ENCODE measurements around the gene PLBD2.

PLBD2 gene

DNA sequence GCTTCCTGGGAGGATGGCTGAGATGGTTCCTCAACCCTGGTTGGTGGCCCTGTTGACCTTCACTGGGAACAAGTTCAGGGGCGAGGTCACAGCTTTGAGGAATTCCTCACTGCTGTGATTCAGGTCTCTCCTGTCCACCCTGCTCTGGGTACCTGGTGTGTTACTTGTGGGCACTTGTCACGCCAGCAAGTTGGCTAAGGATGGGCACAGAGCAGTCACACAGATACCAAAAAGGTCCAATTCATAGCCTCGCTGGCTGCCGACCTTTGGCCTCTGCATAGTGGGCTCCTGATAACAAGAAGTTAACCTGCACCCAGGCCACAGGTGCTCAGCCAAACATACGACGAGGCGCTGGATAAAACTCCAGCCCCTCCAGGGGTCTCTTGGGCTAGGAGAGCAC, 34.1 kb downstream of the PLBD2 start:
- in situ Hi-C loops (cut with HindIII; ENCODE audit: low sequenced_read_pairs): no loop called here

DNA sequence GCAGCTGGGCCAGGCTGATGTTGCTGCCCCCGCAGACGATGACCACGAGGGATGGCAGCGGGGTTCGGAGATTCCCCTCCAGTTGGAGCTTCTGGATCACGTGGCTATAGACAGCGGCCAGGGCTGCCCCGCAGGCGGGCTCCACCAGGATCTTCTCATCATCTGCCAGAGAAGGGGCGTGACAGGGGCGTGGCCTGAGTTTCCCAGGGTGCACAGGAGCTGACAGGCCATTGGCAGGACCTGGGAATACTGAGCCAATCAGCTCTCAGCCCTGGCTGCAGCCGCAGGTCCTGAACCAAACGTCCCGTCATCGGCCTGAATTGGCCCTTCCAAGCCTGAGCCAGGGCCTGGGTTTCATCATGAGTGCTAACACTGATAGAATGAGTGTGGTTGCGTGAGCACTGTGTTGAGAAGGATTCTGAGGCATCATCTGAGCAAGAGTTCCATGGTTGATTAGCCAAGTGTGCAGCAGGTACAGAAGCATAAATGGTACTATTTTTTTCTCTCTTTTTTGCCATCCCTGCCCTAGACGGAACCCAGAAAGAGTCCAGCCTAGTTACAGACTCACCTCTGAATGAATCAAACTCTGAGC, 34.7 kb downstream of the PLBD2 start:
- in situ Hi-C loops (cut with HindIII; ENCODE audit: low sequenced_read_pairs): no loop called here

DNA sequence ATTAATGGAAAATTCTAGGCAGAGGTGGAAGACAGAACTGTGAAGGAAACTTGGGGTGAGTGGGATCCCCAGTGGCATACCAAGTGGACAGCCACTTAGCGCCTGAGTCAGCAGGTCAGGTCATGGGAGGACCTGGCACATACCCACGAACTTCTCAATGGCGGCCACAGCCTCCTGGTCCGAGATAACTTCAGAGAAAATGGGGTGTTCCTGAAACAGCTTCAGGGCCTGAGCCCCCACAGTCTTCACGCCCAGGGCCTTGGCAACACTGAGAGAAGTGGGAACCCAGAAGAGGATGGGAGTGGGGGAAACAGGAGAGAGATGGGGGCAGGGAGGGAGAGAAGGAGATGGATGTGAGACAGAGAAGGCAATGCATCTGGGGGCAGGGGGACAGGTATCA, 35.4 kb downstream of the PLBD2 start:
- in situ Hi-C loops (cut with HindIII; ENCODE audit: low sequenced_read_pairs): no loop called here

DNA sequence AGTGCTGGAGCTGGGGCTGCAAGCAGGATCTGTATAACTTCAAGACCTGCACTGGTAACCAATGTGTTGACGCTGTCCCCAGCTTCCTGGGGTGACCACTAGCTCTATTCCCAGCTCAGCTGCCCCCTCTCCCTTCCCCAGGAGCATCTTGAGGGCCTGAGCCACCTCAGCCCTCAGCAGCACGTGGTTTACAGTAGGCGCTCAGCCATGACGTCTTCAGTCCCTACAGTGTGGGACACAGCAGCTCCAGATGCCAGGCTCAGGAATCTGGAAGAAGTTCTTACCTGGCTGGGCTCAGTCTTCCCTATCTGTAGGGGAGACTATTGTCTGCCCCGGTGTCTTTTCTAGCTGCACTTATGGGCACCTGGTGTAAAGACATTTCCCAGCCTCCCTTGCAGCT, 36.7 kb downstream of the PLBD2 start:
- in situ Hi-C loops (cut with HindIII; ENCODE audit: low sequenced_read_pairs): no loop called here

DNA sequence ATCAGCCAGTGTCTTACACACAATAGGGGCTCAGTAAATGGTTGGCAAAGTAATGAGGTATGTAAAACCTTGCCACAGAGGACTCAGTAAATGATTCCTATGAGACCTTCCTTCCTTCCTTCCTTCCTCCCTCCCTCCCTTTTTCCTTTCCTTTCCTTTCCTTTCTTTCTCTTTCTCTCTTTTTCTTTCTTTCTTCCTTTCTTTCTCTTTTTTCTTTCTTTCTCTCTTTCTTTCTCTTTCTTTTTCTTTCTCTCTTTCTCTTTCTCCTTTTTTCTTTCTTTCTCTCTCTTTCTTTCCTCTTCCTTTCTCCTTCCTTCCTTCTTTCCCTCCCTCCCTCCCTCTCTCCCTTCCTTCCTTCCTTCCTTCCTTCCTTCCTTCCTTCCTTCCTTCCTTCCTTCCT, 37.8 kb downstream of the PLBD2 start:
- in situ Hi-C loops (cut with HindIII; ENCODE audit: low sequenced_read_pairs): no loop called here

DNA sequence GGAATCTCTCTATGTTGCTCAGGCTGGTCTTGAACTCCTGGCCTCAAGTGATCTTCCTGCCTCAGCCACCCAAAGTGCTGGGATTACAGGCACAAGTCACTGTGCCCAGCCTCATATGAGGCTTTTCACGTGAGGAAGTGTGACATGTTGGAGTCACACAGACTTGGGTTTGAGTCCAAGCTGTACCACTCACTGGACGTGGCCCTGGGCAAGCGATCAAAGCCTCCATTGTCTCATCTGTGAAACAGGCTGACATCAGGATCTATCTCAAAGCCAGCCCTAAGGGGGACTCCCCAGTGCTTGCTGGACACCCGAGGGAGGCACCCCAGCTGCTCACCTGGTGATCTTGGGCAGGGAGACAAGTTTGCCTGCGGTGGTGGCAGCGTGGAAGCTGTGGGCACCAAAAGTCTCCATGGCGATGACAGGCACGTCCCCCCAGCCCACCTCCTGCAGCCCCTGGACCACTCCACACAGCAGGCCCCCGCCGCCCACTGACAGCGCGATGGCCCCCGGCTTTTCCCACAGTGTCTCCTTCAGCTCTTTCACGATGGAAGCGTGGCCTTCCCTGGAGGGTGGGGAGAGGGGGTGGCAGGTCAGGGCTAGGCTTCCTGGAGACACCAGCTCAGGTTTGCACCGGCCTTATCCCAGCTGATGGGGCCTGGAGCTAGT, 38.6 kb downstream of the PLBD2 start:
- in situ Hi-C loops (cut with HindIII; ENCODE audit: low sequenced_read_pairs): no loop called here

DNA sequence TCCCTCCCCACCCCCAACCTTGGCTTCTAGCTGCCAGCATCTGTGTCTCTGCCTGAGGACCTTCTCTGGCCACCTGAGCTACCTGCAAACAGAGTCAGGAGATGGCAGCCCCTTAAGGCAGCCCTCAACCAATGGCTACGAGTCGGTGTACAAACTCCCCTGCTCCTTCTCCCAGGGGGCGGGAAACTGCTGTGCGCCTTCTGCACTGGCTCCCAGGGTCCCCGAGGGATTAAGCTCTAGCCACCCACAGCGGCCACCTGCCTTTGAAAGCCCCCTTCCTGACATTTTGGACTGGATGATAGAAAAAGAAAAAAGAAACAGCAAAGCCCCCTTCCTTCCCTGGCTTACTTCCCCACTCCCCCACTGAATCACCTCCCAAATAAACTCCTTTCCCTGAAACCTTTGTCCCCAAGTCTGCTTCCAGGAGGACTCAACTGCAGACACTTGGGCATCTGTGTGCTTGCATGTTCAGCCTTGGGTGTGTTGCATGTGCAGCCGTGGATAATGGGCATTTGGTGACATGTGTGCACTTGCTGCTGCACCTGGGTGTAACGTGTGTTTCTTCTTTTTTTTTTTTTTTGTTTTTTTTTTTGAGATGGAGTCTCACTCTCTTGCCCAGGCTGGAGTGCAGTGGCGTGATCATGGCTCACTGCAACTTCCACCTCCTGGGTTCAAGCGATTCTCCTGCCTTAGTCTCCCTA, 39.3 kb downstream of the PLBD2 start:
- in situ Hi-C loops (cut with HindIII; ENCODE audit: low sequenced_read_pairs): no loop called here

DNA sequence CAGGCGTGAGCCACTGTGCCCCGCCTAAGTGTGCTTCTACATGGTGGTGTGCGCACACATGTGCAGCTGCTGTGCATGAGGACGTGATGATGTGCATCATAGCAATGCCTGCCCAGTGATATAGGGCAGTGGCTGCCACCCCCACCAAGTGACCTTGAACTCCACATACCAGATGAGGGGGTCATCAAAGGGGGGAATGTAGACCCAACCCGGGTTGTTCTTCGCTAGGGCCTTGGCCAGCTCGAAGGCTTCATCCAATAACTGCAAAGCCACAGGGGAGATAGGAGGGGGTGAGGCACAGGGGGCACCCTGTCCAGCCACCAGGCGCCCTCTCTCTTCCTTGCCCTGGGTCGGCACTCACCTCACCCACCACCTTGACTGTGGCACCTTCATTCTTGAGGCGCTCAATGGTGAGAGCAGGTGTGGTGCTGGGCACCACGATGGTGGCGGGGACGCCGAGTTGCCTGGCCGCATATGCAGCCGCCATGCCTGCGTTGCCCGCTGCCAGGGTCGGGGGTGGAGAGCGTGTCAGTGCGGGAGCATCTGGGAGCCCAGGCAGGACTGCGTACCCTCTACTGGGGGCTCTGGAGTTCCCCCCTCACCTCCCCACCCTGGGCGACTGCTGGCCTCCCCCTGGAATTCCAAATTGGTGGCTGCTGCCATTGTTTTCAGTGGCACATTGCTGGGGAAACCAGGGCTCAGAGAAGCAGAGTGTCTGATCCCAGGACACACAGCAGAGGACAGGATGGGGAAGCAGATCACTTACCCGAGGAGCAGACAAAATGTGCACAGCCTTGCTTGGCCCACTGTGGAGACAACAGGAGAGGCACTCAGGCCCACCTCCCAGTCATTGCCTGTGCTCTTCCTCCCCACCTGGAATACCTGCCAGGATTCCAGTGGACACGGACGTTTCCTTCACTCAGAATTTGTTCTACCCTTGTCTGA, 40.2 kb downstream of the PLBD2 start:
- in situ Hi-C loops (cut with HindIII; ENCODE audit: low sequenced_read_pairs): no loop called here

DNA sequence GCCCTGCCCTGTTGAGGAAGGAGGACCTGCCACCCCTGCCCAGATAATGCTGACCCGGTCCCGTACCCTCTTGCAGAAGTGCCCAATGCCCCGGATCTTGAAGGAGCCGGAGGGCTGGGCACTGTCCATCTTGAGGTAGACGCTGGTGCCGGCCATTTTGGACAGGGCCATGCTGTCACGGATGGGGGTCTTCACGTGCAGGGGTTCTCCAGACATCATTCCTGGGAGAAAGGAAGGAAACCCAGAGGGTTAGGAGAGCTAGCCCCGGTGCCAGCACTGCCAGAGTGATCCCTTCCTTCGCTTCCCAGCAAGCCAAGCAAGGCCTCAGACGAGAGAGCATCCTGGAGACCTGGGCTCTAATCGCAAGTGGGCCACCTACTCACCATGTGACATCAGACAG, 41.1 kb downstream of the PLBD2 start:
- in situ Hi-C loops (cut with HindIII; ENCODE audit: low sequenced_read_pairs): no loop called here

DNA sequence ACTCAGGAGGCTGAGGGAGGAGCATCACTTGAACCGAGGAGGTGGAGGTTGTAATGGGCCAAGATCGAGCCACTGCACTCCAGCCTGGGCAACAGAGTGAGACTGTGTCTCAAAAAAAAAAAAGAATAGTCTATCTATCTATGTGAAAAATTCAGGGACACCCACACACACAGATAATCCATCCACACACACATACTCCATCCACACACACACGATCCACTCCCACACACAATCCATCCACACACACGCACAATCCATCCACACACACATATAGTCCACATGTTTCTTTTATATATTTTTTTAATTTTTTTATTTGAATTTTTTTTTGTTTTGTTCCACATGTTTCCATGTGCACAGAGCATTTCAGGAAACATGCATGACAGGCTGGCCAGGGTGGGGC, 42.0 kb downstream of the PLBD2 start:
- in situ Hi-C loops (cut with HindIII; ENCODE audit: low sequenced_read_pairs): no loop called here

DNA sequence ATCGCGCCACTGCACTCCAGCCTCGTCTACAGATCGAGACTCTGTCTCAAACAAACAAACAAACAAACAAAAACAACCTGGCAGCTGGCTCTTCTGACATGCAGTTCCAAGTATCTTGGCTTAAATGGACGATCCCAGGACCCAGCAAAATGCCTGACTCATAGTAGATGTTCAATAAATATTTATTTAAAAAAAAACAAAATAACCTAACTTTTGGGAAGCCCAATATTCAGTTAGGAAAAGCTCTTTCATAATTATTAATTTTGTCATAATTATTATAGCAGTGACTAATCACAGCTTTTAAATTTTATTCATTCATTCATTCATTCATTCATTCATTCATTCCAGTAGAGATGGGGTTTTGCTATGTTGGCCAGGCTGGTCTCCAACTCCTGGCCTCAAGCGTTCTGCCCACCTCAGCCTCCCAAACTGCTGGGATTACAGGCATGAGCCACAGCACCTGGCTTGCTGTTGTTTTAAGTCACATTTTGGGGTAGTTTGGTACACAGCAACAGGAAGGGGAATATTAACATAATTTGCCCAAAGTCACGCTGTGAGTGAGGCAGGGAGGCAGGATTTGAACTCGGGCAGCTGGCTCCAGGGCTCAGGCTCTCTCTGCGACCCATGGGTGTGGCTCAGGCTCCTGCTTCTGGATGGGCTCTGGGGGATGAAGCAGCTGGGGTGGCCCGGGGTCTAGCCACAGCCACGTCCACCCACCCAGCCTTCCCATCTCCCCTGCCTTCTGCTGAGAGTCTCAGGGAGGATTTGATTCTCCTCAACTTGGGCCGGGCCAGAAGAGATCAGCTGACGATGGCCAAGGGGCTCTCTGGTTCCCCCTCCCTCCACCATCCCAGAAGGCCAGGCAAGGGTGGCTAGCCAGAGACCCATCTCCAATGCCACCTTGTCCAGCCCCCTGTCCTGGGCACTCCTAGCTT, 42.9 kb downstream of the PLBD2 start:
- in situ Hi-C loops (cut with HindIII; ENCODE audit: low sequenced_read_pairs): no loop called here

DNA sequence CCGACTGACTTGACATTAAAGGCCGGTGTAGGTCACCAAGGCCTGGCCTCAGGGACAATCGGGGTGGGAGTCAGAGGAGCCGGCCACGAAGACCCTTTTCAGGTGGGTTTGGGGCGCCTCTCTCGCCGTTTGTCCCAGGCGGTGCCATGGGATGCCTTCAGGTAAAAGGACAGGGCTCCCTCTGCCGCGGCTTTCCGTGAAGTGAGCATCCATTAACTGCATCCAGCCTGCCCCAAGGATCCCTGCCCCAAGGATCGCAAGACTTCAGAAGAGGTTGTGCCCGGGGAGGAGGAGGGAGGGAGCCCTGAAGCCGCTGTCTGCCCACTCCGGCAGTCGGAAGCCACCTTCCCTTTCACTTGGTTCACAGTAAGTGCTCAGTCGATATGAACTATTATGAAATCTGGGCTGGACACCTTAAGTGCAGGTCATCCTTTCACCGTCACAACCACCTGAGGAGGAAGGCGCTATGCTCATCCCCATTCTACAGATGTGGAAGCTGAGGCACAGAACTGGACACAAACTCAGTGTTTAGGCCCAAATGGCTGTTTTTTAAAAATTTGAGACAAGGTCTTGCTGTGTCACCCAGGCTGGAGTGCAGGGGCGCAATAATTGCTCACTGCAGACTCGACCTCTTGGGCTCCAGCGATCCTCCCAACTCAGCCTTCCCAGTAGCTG, 44.3 kb downstream of the PLBD2 start:
- in situ Hi-C loops (cut with HindIII; ENCODE audit: low sequenced_read_pairs): no loop called here

DNA sequence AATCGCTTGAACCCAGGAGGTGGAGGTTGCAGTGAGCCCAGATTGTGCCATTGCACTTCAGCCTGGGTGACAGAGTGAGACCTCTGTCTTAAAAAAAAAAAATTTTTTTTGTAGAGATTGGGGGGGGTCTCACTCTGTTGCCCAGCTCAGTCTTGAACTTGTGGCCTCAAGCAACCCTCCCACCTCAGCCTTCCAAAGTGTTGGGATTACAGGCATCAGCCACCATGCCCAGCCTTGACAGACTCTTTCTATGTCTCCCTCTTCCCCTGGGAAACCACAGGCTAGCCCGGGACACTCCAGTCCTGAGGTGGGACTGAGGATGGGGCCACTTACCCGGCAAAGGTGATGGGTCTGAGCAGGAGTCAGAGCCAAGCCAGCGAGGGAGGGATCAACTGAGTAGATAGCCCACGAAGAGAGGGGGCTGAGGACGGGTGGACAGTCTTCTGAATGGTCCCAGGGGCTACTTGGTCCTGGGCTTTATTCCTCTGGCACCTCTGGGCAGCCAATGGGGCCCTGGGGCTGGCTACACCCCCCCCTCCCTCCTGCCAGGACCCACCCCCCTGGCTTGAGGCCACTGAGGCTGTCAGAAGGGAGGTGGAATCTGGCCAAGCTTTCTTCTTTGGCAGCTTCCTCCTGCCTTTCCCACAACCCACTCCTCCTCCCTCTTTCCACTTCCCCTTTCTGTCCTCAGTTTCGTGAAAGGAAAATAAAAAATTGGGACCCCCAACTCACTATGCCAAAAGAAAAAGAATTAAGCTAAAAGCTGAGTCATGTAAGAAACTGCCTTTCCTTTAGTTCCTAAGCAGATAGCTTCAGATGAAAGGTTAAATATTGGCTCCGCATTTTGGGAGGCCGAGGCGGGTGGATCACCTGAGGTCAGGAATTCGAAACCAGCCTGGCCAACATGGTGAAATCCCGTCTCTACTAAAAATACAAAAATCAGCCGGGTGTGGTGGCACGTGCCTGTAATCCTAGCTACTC, 45.3 kb downstream of the PLBD2 start, which contains the start of gene SDS:
TSS of gene SDS (minus strand) at position 453 of the 981 bp plus-strand sequence. CDS start 4,179 bp downstream, outside the sequence.
- in situ Hi-C loops (cut with HindIII; ENCODE audit: low sequenced_read_pairs): no loop called here

DNA sequence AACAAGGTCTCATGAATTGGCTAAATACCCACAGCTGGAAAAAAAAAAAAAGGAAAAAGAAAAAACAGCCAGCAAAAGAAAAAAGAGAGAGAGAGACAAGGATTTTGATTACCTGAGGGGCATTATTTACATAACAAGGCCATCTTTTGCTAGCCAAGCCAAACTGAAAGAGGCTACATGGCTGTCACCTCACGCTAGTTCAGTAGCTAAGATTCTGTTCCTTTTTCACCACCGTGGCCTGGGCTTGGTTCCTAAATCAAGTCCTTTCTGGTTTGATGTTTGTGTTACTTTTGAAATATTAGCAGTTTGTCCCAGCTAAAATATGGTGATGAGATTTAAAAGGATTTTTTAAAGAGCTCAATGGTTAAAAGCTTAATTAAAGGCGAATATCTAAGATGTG, 47.3 kb downstream of the PLBD2 start:
- in situ Hi-C loops (cut with HindIII; ENCODE audit: low sequenced_read_pairs): loop anchor here (5.0 kb wide), 3 partner anchors 43 to 213 kb away; no protein-coding TSS in a partner anchor

DNA sequence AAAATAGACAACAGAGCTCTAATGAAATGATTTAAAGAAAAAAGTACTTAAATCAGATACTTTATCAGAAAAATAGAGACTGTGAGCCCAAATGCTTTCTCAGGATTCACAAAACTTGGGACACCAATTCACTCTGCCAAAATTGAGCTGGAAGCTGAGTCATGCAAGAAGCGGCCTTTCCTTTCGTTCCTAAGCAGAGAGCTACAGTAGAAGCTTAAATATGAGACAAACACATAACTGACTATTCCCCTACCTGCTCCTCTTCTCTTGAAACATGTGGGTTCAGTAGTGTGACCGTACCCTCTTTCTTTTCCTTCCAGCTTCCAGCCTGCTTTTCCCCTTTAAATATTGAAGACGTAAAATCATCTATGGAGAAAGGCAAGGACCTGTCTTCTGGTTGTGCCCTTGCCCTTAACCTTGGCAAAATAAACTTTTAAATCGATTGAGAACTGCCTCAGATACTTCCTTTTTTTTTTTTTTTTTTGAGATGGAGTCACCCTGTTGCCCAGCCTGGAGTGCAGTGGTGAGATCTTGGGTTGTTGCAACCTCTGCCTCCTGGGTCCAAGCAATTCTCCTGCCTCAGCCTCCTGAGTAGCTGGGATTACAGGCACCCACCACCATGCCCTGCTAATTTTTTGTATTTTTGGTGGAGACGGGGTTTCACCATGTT, 49.7 kb downstream of the PLBD2 start:
- in situ Hi-C loops (cut with HindIII; ENCODE audit: low sequenced_read_pairs): loop anchor here (5.0 kb wide), 3 partner anchors 46 to 216 kb away; no protein-coding TSS in a partner anchor

DNA sequence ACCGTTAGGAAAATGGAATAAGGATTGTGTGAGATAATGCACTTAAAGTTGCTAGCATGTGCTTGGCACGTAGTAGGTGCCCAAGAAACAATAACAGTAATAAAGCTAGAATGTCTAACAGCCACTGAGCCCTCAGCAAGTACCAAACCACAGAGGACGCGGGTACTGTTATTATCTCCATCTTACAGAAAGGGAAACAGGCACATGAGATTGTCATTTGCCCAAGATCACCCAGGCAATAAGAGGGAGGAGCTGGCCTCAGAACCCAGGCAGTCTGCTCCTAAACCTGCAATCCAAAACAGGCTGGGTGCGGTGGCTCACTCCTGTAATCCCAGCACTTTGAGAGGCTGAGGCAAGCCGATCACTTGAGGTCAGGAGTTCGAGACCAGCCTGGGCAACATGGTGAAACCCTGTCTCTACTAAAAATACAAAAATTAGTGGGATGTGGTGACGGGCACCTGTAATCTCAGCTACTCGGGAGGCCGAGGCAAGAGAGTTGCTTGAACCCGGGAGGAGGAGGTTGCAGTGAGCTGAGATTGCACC, 50.4 kb downstream of the PLBD2 start:
- in situ Hi-C loops (cut with HindIII; ENCODE audit: low sequenced_read_pairs): loop anchor here (5.0 kb wide), 3 partner anchors 47 to 217 kb away; no protein-coding TSS in a partner anchor

DNA sequence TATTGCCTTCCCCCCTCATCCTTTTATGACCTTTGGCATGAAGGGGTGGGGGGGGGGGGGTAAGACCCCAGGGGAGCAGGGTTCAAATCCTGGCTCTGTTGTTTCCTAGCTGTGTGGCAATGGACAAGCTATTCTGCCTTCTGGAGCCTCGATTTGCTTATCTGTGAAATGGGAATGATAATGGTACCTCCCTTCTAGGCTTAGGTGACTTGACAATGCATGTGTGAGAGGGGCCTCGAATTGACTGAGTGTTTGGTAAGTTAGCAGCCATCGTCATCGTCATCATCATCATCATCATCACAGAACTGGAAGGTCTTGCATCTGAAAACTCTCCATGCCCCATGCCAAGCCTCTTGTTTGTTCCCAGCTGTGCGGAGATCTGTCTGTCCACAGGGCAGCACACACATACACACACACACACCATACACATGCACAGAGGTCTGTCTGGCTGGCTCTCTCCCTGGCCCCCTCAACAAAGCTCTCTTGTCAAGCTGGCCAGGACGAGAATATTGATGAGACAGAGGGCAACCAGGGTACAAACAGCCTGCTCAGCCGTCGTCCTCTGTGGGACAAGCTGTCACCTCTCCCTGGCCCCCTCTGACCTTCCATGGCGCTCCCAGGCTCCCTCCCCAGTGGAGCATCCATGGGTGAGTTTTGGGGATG, 51.2 kb downstream of the PLBD2 start:
- in situ Hi-C loops (cut with HindIII; ENCODE audit: low sequenced_read_pairs): loop anchor here (5.0 kb wide), 3 partner anchors 47 to 217 kb away; no protein-coding TSS in a partner anchor
